K562 (cell line): ENCODE data around the gene TIAM1. TPM values are rescaled to one million over a fixed set of nuclear protein-coding genes. Genes with fewer than 3 reads are reported as not detected.

Experiments used
- ATAC-seq: fragments of 200-7000 bp; cut with Tn5 transposase; 3 replicates; pipeline ENCODE4 v1.9.1; 2020; ENCODE audit warnings: moderate library complexity
- BruUV-seq: library from RNA; stranded (reverse); fragments of 400-500 nt; replicated peaks from 2 replicates; lab custom pipeline; 2021; lab: Mats Ljungman, UMichigan
- CTCF ChIA-PET: fragments of 300-600 bp; formaldehyde crosslinking; extraction: SDS; loops from one replicate; lab custom pipeline; 2021; ENCODE audit warnings: low intra/inter-chr PET ratio; lab: Yijun Ruan, JAX
- POLR2A ChIA-PET: fragments of 300-600, 350-650 bp; sonication (Branson Sonifier 250); formaldehyde crosslinking; extraction: SDS; loops from one replicate; lab custom pipeline; 2021; ENCODE audit warnings: antibody characterized with exemption, inconsistent platforms; lab: Yijun Ruan, JAX
- DNase-seq, 4 experiments: peaks; one replicate each; pipeline versions ENCODE4 v3.0.0 to v3.0.0-alpha.2; 2011 to 2018; ENCODE audit warnings: low spot score in 3 of 4, mixed read lengths in 3 of 4; ENCODE audit errors: extremely low read depth in 1 of 4
- FAIRE-seq: peaks from 2 replicates; lab custom pipeline; 2011; peaks lifted over from hg19 to GRCh38; lab: Jason Lieb, UNC
- H2AFZ ChIP-seq: 2 replicates; pipeline ENCODE4 v1.6.0; 2011; ENCODE audit warnings: low read depth, low read length, control low read depth, inconsistent platforms
- H3K27ac ChIP-seq: fragments of 200-600 bp; 3 replicates; pipeline ENCODE4 v1.8.0; 2011; ENCODE audit warnings: low read depth, mild to moderate bottlenecking, control low read depth, inconsistent platforms, low read length, moderate library complexity, mixed read lengths; ENCODE audit errors: extremely low read depth
- H3K27me3 ChIP-seq, 2 experiments: fragments of 300-600 bp in 1 of 2; 2 replicates in 1 of 2; 3 replicates in 1 of 2; pipeline versions ENCODE4 v1.6.0 to v1.8.0; 2011; ENCODE audit warnings: inconsistent platforms in 2 of 2, low read length in 2 of 2, mild to moderate bottlenecking in 1 of 2, mixed read lengths in 1 of 2, moderate library complexity in 1 of 2; ENCODE audit not compliant: control insufficient read depth in 2 of 2, insufficient read depth in 2 of 2
- H3K36me3 ChIP-seq: fragments of 300-600 bp; 3 replicates; pipeline ENCODE4 v1.8.0; 2011; ENCODE audit warnings: mild to moderate bottlenecking, low read length, inconsistent platforms; ENCODE audit not compliant: control insufficient read depth, insufficient read depth
- H3K4me1 ChIP-seq, 2 experiments: fragments of 200-600 bp in 1 of 2; replicated peaks in 1 of 2; 2 replicates in 1 of 2; 3 replicates in 1 of 2; pipeline versions ENCODE4 v1.5.1 to v1.8.0; 2011; ENCODE audit warnings: inconsistent platforms in 2 of 2, low read length in 2 of 2, mild to moderate bottlenecking in 1 of 2, mixed read lengths in 1 of 2, moderate library complexity in 1 of 2; ENCODE audit not compliant: control insufficient read depth in 2 of 2, insufficient read depth in 2 of 2
- H3K4me2 ChIP-seq: 2 replicates; pipeline ENCODE4 v1.6.1; 2011; ENCODE audit warnings: low read length, control low read depth, inconsistent platforms, mixed read lengths; ENCODE audit not compliant: insufficient read depth
- H3K4me3 ChIP-seq: fragments of 200-600 bp; sonication (generic), shearing (Covaris generic); 2 replicates; pipeline ENCODE4 v1.5.1; 2016; ENCODE audit warnings: control low read depth, inconsistent platforms
- H3K79me2 ChIP-seq: fragments of 200-600 bp; 3 replicates; pipeline ENCODE4 v1.8.0; 2011; ENCODE audit warnings: low read length, inconsistent platforms; ENCODE audit not compliant: control insufficient read depth, insufficient read depth
- H3K9ac ChIP-seq, 2 experiments: 2 replicates each; pipeline versions ENCODE4 v1.6.0 to v1.6.1; 2011; ENCODE audit warnings: low read depth in 2 of 2, low read length in 2 of 2, control low read depth in 1 of 2, inconsistent platforms in 1 of 2, mild to moderate bottlenecking in 1 of 2, mixed read lengths in 1 of 2; ENCODE audit not compliant: insufficient read depth in 1 of 2
- H3K9me1 ChIP-seq: one replicate; pipeline ENCODE4 v1.6.0; 2011; ENCODE audit warnings: inconsistent platforms, mild to moderate bottlenecking, low read length, moderate library complexity; ENCODE audit not compliant: control insufficient read depth, insufficient read depth
- H3K9me3 ChIP-seq: replicated peaks from 2 replicates; pipeline ENCODE4 v1.5.1; 2011; ENCODE audit warnings: low read depth, low read length, inconsistent platforms; ENCODE audit not compliant: control insufficient read depth, insufficient read depth
- H4K20me1 ChIP-seq: replicated peaks from 2 replicates; pipeline ENCODE4 v1.6.1; 2011; ENCODE audit warnings: low read length, inconsistent platforms, mixed read lengths; ENCODE audit not compliant: control insufficient read depth, insufficient read depth
- COPS2 ChIP-seq: fragments of 450-650 bp; conservative IDR thresholded peaks from 2 replicates; pipeline ENCODE4 v1.6.1; 2016; ENCODE audit warnings: mild to moderate bottlenecking, moderate library complexity
- FIP1L1 ChIP-seq: fragments of 200-400 bp; formaldehyde crosslinking; IDR thresholded peaks from 2 replicates; pipeline ENCODE4 v1.6.1; 2018; ENCODE audit warnings: mild to moderate bottlenecking, low read depth, low read length; ENCODE audit not compliant: poor library complexity, severe bottlenecking
- GATAD2A ChIP-seq: fragments of 450-650 bp; IDR thresholded peaks from 2 replicates; pipeline ENCODE4 v1.6.1; 2017
- HMG20B ChIP-seq: fragments of 250-450 bp; sonication (Bioruptor Pico); IDR thresholded peaks from 2 replicates; pipeline ENCODE4 v1.5.0; 2021; ENCODE audit warnings: mild to moderate bottlenecking
- PCBP2 ChIP-seq: fragments of 200-400 bp; formaldehyde crosslinking; IDR thresholded peaks from 2 replicates; pipeline ENCODE4 v1.6.1; 2018; ENCODE audit warnings: low read length, low read depth, mild to moderate bottlenecking, moderate library complexity; ENCODE audit not compliant: poor library complexity, severe bottlenecking
- PRPF4 ChIP-seq: fragments of 200-400 bp; formaldehyde crosslinking; IDR thresholded peaks from one replicate; pipeline ENCODE4 v1.6.1; 2017; ENCODE audit warnings: low read length, low read depth, mild to moderate bottlenecking; ENCODE audit not compliant: insufficient read depth, poor library complexity, severe bottlenecking
- ZNF232 ChIP-seq: sonication (generic); formaldehyde crosslinking; IDR thresholded peaks from 2 replicates; pipeline ENCODE4 v1.8.0; 2022; ENCODE audit warnings: mild to moderate bottlenecking, missing genetic modification reagents
- ZNF384 ChIP-seq: IDR thresholded peaks from 2 replicates; pipeline ENCODE4 v1.6.1; 2012; ENCODE audit warnings: low read depth, low read length, improper control_type of control experiment
- WGBS: fragments of 100-300 bp; shearing (Covaris generic); methylation state at CpG from one replicate; pipeline ENCODE4 v1.1.6; 2016; ENCODE audit warnings: low coverage, mixed read lengths; ENCODE audit not compliant: insufficient coverage; ENCODE audit errors: missing lambda C conversion rate; 5-methylcytosine and 5-hydroxymethylcytosine counted together
- in situ Hi-C: fragments of 300-500 bp; cut with MboI; formaldehyde crosslinking; loops from 4 replicates; pipeline ENCODE4 v1.15.0; 2018; ENCODE audit warnings: inconsistent platforms, mixed read lengths
- intact Hi-C: fragments of 100-400 bp; cut with micrococcal nuclease; formaldehyde crosslinking; loops from 2 replicates; pipeline ENCODE4 v1.14.2; 2022
- polyA plus RNA-seq, 8 experiments: library from polyadenylated mRNA; depleted of rRNA in 4 of 8; stranded (reverse) in 5 of 8; unstranded in 3 of 8; fragments of >200 nt; fragmentation: Nextera tagmentation in 2 of 8; fragmentation: Illumina TruSeq in 1 of 8; extraction: Ambion mirVana in 2 of 8; extraction: Trizol in 1 of 8; gene quantifications; 2 replicates each; pipeline versions ENCODE4 v1.2.1 to v1.2.3, GENCODE V29; 2011 to 2014; ENCODE audit warnings: inconsistent platforms in 1 of 8, missing spikeins in 1 of 8
- total RNA-seq, 7 experiments: library from RNA; depleted of rRNA in 6 of 7; stranded (reverse); fragments of >200 nt in 6 of 7; fragmentation: Illumina TruSeq in 2 of 7; extraction: Trizol in 2 of 7; gene quantifications; 2 replicates each; pipeline versions ENCODE4 v1.2.1 to v1.2.3, GENCODE V29; 2011 to 2021; ENCODE audit warnings: low replicate concordance in 1 of 7
- TF ChIP-seq, protein P1 (sequence below): fragments of 250-450 bp; sonication (Bioruptor Pico); IDR thresholded peaks from 2 replicates; pipeline ENCODE4 v1.5.0; 2020; ENCODE audit warnings: mild to moderate bottlenecking, borderline replicate concordance

The TIAM1 gene
- total and polyA plus RNA-seq, 9 of the 15 experiments (the other 6 are each of a cell fraction or from before 2014, with no cell fraction given): 0.11 TPM; not detected in 8

GRCh38 chr21:31162827-31163226 is 181.2 kb downstream of the TIAM1 start:
- H3K27ac ChIP-seq: no peak overlapping the region
- no peak overlapping the region for H3K9ac ChIP-seq
- no peak for DNase-seq
- ATAC-seq: no peak
- BruUV-seq: no TSS peak
- ChIA-PET POLR2A (no interaction called here), CTCF (no interaction called here)
- H3K9me1 ChIP-seq: no peaks in the 10 kb centered on the region
- no peak overlapping the region for H3K4me3 ChIP-seq
- no peak overlapping the region for H3K4me2 ChIP-seq
- in situ Hi-C loops: no loop called here
- no peak overlapping the region for H2AFZ ChIP-seq
- no peaks in the 10 kb centered on the region for H3K36me3 ChIP-seq
- H3K27me3 ChIP-seq: peaks cover 2 to 6% of the 10 kb centered on the region in 2 experiments; a peak in 2 of 5 replicates
- no peaks in the 10 kb centered on the region for H3K9me3 ChIP-seq
- intact Hi-C loops: no loop called here
- TF ChIP-seq COPS2 (no peak), ZNF384 (no peak), PCBP2 (no peak), PRPF4 (no peak), HMG20B (no peak), GATAD2A (no peak), ZNF232 (CRISPR knock-in tag) (no peak), FIP1L1 (no peak)
- TF ChIP-seq, protein P1, sequence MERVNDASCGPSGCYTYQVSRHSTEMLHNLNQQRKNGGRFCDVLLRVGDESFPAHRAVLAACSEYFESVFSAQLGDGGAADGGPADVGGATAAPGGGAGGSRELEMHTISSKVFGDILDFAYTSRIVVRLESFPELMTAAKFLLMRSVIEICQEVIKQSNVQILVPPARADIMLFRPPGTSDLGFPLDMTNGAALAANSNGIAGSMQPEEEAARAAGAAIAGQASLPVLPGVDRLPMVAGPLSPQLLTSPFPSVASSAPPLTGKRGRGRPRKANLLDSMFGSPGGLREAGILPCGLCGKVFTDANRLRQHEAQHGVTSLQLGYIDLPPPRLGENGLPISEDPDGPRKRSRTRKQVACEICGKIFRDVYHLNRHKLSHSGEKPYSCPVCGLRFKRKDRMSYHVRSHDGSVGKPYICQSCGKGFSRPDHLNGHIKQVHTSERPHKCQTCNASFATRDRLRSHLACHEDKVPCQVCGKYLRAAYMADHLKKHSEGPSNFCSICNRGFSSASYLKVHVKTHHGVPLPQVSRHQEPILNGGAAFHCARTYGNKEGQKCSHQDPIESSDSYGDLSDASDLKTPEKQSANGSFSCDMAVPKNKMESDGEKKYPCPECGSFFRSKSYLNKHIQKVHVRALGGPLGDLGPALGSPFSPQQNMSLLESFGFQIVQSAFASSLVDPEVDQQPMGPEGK: no peak
- FAIRE-seq: no peak
- H4K20me1 ChIP-seq: no peaks in the 10 kb centered on the region
- no peaks in the 10 kb centered on the region for H3K79me2 ChIP-seq
- H3K4me1 ChIP-seq: no peaks in the 10 kb centered on the region
- WGBS: 3% methylated on average over 4 of the region's 4 CpGs
